ENCODE measurements around the gene NPIPB8.
"Not testable (repeated sequence)": the region's sequence is repeated elsewhere in the genome, so short reads cannot be mapped to it uniquely, and the experiment has no call there.

NPIPB8 gene

GRCh38 chr16:28610595-28611191 lies 27.2 kb upstream of the NPIPB8 start:
- no peak for TF ChIP-seq CTCF (conservative IDR thresholded peaks at IDR 0.05; ENCODE audit: low read depth, low read length)
- no peaks in the 10 kb centered on the region for H3K4me1 ChIP-seq (ENCODE audit: low read depth, poor library complexity, severe bottlenecking)
- H3K4me2 ChIP-seq = no peak overlapping the region

GRCh38 chr16:28612359-28613280 lies 25.2 kb upstream of the NPIPB8 start:
- not testable (repeated sequence) for H3K9ac ChIP-seq; H3K4me1 ChIP-seq (ENCODE audit: low read depth, poor library complexity, severe bottlenecking); H2AFZ ChIP-seq (ENCODE audit: low read depth); H3K4me3 ChIP-seq (IDR thresholded peaks at IDR 0.05; ENCODE audit: insufficient read depth, low read depth, low read length); H3K27me3 ChIP-seq (ENCODE audit: insufficient read depth, low read depth); H3K36me3 ChIP-seq (ENCODE audit: insufficient read depth); H3K4me2 ChIP-seq; H3K27ac ChIP-seq; H3K79me2 ChIP-seq (ENCODE audit: insufficient read depth, low read depth); H4K20me1 ChIP-seq (ENCODE audit: insufficient read depth)

More at GRCh38 chr16:28610595-28611191, 27.2 kb upstream of the NPIPB8 start:
- no peaks in the 10 kb centered on the region for H4K20me1 ChIP-seq (ENCODE audit: insufficient read depth)
- no peaks in the 10 kb centered on the region for H3K36me3 ChIP-seq (ENCODE audit: insufficient read depth)
- no peak overlapping the region for H3K27ac ChIP-seq
- H2AFZ ChIP-seq (ENCODE audit: low read depth) = no peak overlapping the region
- H3K27me3 ChIP-seq (ENCODE audit: insufficient read depth, low read depth) = no peaks in the 10 kb centered on the region
- no peak overlapping the region for H3K4me3 ChIP-seq (IDR thresholded peaks at IDR 0.05; ENCODE audit: insufficient read depth, low read depth, low read length)
- H3K79me2 ChIP-seq (ENCODE audit: insufficient read depth, low read depth) = no peaks in the 10 kb centered on the region
- no peak overlapping the region for H3K9ac ChIP-seq

DNA sequence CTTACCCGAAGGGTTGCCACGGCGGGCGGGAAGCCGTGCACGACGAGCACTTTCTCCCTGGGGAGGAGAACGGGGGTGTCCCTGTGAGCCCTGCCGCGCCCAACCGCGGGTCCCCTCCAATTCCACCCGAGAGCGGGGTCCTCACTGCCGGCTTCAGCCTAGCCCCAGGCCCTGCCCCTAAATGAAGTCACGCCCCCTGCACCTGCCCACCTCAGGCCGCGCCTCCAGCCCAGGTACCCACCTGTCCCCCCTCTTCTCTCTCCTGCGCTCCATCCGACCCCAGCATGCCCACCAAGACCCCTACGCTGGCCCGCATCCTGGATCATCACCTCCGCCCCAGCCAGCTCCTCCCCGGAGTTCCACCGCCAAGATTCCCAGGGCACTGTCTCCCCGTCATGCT lies 24.0 kb upstream of the NPIPB8 start:
- H2AFZ ChIP-seq (ENCODE audit: low read depth); H3K4me2 ChIP-seq; H3K9ac ChIP-seq; H3K27ac ChIP-seq; H3K27me3 ChIP-seq (ENCODE audit: insufficient read depth, low read depth); H3K36me3 ChIP-seq (ENCODE audit: insufficient read depth); H3K4me1 ChIP-seq (ENCODE audit: low read depth, poor library complexity, severe bottlenecking); H3K4me3 ChIP-seq (IDR thresholded peaks at IDR 0.05; ENCODE audit: insufficient read depth, low read depth, low read length); H3K79me2 ChIP-seq (ENCODE audit: insufficient read depth, low read depth); H4K20me1 ChIP-seq (ENCODE audit: insufficient read depth): not testable (repeated sequence)

GRCh38 chr16:28614561-28614960 lies 23.3 kb upstream of the NPIPB8 start:
- H3K79me2 ChIP-seq (ENCODE audit: insufficient read depth, low read depth); H3K27me3 ChIP-seq (ENCODE audit: insufficient read depth, low read depth); H3K9ac ChIP-seq; H3K4me2 ChIP-seq; H3K4me1 ChIP-seq (ENCODE audit: low read depth, poor library complexity, severe bottlenecking); H3K36me3 ChIP-seq (ENCODE audit: insufficient read depth); H3K27ac ChIP-seq; H2AFZ ChIP-seq (ENCODE audit: low read depth); H4K20me1 ChIP-seq (ENCODE audit: insufficient read depth); H3K4me3 ChIP-seq (IDR thresholded peaks at IDR 0.05; ENCODE audit: insufficient read depth, low read depth, low read length): not testable (repeated sequence)

DNA sequence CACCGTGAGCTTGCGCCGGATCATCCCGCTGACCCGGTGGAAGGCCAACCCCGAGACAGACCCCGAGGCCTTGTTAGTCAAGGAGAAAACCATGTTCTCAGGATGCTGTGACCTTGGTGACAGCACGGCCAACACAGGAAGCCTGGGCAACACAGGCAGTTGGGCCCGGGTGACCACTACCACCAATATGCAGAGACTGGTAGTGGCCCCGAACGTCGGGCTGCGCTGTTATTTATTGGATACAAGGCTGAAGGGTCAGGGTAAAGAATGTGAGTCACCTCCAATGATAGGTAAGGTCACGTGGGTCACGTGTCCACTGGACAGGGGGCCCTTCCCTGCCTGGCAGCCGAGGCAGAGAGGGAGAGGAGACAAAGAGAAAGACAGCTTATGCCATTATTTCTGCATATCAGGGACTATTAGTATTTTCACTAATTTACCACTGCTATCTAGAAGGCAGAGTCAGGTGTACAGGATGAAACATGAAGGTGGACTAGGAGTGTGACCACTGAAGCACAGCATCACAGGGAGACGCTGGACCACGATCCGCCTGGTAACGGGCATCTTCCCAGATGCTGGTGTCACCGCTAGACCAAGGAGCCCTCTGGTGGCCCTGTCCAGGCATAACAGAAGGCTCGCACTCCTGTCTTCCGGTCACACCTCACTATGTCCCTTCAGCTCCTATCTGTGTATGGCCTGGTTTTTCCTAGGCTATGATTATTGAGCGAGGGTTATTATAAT lies 22.2 kb upstream of the NPIPB8 start:
- H3K4me1 ChIP-seq (ENCODE audit: low read depth, poor library complexity, severe bottlenecking); H2AFZ ChIP-seq (ENCODE audit: low read depth); H3K4me2 ChIP-seq; H3K27ac ChIP-seq; H3K79me2 ChIP-seq (ENCODE audit: insufficient read depth, low read depth); H3K4me3 ChIP-seq (IDR thresholded peaks at IDR 0.05; ENCODE audit: insufficient read depth, low read depth, low read length); H3K9ac ChIP-seq; H3K36me3 ChIP-seq (ENCODE audit: insufficient read depth); H3K27me3 ChIP-seq (ENCODE audit: insufficient read depth, low read depth); H4K20me1 ChIP-seq (ENCODE audit: insufficient read depth): not testable (repeated sequence)
- TF ChIP-seq CTCF (conservative IDR thresholded peaks at IDR 0.05; ENCODE audit: low read depth, low read length) = peak; percentile 44; the same call in 1 of the 2 replicates

- H3K27me3 ChIP-seq (ENCODE audit: insufficient read depth, low read depth); H3K36me3 ChIP-seq (ENCODE audit: insufficient read depth); H3K79me2 ChIP-seq (ENCODE audit: insufficient read depth, low read depth); H3K27ac ChIP-seq; H3K4me1 ChIP-seq (ENCODE audit: low read depth, poor library complexity, severe bottlenecking); H3K9ac ChIP-seq; H3K4me3 ChIP-seq (IDR thresholded peaks at IDR 0.05; ENCODE audit: insufficient read depth, low read depth, low read length); H3K4me2 ChIP-seq; H2AFZ ChIP-seq (ENCODE audit: low read depth); H4K20me1 ChIP-seq (ENCODE audit: insufficient read depth): not testable (repeated sequence)
These were observed 21.7 kb upstream of the NPIPB8 start for GRCh38 chr16:28616224-28616577.

Data from KMS-11 (cell line).